ENCODE results near the gene PRPF6.
"Not testable (repeated sequence)": the region's sequence is repeated elsewhere in the genome, so short reads cannot be mapped to it uniquely, and the experiment has no call there.

PRPF6 gene

GRCh38 chr20:64009811-64010387 is 29.0 kb downstream of the PRPF6 start:
- DNase-seq (ENCODE audit: extremely low read depth in 1 of 2, low read depth in 1 of 2) = no peak

GRCh38 chr20:64010711-64011237 is 29.8 kb downstream of the PRPF6 start:
- no peak for DNase-seq (ENCODE audit: extremely low read depth in 1 of 2, low read depth in 1 of 2)

- DNase-seq (ENCODE audit: extremely low read depth in 1 of 2, low read depth in 1 of 2) = no peak
Observed at GRCh38 chr20:64011366-64011779, 30.4 kb downstream of the PRPF6 start.

DNA sequence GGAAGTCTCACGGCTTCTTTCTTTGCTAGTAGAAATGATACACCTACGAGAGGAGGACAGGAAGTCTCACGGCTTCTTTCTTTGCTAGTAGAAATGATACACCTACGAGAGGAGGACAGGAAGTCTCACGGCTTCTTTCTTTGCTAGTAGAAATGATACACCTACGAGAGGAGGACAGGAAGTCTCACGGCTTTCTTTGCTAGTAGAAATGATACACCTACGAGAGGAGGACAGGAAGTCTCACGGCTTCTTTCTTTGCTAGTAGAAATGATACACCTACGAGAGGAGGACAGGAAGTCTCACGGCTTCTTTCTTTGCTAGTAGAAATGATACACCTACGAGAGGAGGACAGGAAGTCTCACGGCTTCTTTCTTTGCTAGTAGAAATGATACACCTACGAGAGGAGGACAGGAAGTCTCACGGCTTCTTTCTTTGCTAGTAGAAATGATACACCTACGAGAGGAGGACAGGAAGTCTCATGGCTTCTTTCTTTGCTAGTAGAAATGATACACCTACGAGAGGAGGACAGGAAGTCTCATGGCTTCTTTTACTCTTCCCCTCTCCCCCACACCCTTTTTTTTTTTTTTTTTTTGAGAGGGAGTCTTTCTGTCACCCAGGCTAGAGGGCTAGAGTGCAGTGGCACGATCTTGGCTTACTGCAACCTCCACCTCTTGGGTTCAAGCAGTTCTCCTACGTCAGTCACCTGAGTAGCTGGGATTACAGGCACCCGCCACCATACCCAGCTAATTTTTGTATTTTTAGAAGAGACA is 31.6 kb downstream of the PRPF6 start:
- not testable (repeated sequence) for DNase-seq (ENCODE audit: extremely low read depth in 1 of 2, low read depth in 1 of 2)

DNA sequence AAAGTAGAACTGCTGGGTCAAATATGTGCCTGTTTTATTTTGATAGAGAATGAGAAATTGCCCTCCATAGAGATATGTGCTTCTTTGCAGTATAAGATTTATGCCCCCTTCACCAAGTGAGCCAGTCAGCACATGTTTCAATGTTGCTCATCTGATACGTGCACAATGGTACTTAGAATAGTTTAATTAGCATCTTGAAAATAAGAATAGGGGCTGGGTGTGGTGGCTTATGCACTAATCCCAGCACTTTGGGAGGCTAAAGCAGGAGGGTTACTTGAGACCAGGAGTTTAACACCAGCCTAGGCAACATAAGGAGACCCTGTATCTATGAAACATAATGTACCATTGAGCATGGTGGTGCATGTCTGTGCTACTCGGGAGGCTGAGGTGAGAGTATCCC is 34.7 kb downstream of the PRPF6 start:
- no peak for DNase-seq (ENCODE audit: extremely low read depth in 1 of 2, low read depth in 1 of 2)

GRCh38 chr20:64021124-64021975 is 40.4 kb downstream of the PRPF6 start:
- DNase-seq (ENCODE audit: extremely low read depth in 1 of 2, low read depth in 1 of 2) = no peak

DNA sequence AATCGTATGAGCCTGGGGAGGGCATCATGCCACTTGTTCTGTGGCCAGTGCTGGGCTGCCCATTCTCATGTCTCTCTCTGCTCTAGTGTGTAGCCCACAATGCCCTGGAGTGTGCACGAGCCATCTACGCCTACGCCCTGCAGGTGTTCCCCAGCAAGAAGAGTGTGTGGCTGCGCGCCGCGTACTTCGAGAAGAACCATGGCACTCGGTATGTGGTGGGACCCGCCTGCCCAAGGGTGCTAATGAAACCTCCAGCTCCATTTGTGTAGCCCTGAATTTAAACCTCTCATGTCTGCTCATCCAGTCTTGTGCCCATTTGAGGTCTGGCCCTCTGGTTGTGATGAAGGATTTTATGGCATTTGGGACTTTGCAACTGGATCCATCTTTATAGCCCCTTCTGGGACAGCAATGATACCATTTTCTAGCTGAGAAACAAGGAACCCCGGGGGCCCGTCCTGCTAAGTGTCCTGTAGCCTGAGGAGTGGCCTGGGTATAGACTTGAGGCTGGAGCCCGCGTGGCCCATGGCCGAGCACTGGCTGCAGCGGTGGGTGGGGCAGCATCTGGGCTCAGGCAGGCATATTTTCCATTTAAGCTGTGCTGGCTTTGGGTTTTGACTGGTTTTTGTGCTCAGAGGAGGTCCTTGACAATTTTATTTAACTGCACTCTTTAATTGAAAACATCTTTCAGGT is 41.9 kb downstream of the PRPF6 start:
- DNase-seq (ENCODE audit: extremely low read depth in 1 of 2, low read depth in 1 of 2) = no peak

GRCh38 chr20:64023361-64024140 is 42.6 kb downstream of the PRPF6 start:
- DNase-seq (ENCODE audit: extremely low read depth in 1 of 2, low read depth in 1 of 2) = no peak

DNA sequence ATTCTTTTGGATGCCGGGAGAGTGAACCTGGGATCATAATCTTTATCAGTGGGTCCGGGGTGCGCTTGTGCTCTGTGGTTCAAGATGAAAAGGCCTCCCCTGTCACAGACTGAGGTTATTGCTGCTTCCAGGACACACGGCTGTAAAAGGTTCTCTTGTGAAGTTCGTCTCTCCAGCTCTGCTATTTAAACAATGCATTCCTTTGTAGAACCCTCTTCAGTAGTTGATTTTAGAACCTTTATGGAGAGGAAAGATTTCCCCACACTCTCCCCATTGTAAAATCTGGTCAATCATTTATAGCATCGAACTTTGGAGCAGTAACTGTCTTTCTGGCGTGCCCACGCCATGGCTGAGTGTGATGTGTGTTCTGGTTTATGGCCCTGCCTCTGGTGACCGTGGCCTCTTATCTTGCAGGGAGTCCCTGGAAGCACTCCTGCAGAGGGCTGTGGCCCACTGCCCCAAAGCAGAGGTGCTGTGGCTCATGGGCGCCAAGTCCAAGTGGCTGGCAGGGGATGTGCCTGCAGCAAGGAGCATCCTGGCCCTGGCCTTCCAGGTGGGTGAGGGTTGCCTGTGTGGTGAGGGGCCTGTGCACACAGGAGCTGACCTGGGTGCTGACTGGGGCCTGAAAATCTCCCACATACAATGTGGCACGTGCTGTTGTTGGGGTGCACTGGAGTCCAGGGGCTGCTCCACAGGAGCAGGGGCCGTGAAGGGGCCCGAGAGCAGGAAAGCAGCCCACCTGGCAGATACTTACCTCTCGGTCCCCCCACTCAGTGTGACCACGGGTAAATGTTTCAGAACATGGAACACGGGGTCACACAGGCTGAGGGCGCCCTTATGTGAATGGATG is 43.4 kb downstream of the PRPF6 start:
- no peak for DNase-seq (ENCODE audit: extremely low read depth in 1 of 2, low read depth in 1 of 2)

GRCh38 chr20:64025101-64025825 is 44.3 kb downstream of the PRPF6 start:
- no peak for DNase-seq (ENCODE audit: extremely low read depth in 1 of 2, low read depth in 1 of 2)

DNA sequence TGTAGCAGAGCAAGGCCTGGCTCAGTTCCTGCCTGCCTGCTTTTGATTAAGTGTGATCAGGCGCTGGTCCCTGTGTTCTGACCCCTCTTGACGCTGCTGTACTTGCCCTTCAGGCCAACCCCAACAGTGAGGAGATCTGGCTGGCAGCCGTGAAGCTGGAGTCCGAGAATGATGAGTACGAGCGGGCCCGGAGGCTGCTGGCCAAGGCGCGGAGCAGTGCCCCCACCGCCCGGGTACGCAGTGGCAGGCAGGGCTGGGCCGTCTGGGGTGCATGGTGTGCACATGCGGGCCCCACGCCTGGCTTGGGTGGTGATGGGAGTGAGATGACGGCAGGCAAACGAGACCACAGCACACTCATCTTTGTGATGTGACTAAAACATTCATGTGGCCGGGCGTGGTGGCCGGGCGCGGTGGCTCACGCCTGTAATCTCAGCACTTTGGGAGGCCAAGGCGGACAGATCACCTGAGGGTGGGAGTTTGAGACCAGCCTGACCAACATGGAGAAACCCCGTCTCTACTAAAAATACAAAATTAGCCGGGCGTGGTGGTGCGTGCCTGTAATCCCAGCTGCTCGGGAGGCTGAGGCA is 45.0 kb downstream of the PRPF6 start:
- DNase-seq (ENCODE audit: extremely low read depth in 1 of 2, low read depth in 1 of 2) = no peak

GRCh38 chr20:64027981-64028685 is 47.2 kb downstream of the PRPF6 start:
- no peak for DNase-seq (ENCODE audit: extremely low read depth in 1 of 2, low read depth in 1 of 2)

- DNase-seq (ENCODE audit: extremely low read depth in 1 of 2, low read depth in 1 of 2) = no peak
Observed at GRCh38 chr20:64029293-64030117, 48.6 kb downstream of the PRPF6 start.

DNA sequence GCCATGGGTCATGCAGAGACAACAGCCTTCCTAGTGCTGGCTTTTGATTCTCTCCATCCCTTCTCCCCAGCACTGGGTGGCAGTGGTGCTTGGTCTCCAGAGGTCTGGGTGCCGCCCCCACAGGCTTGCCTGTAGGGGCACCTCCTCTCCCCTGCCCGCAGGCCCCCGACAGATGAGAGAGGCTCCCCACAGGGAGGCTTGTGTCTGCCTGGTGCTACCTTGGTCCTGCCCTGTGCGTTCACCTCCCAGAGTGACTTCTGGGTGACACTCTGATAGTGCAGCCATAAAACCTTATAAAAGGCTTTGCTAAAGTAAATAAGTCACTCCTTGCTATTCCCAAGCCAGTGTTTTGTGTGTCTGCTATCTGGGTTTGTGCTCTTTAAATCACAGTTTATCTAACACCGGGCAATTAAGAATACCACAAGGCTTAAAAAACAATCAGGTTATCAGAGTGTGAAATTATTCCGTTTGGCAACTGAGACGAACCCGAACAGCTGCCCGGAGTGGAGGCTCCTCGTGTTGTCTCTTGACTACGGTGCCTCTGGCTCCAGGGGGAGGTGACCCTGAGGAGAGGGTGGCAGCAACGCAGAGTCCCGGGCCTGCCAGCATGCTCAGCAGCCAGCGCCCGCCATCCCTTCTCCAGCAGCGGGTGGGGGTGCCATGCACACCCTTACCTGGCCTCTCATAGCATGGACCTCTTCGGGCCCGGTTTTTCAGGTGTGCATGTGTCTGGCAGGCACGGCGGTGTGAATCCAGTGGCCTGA is 49.6 kb downstream of the PRPF6 start:
- DNase-seq (ENCODE audit: extremely low read depth in 1 of 2, low read depth in 1 of 2) = no peak

DNA sequence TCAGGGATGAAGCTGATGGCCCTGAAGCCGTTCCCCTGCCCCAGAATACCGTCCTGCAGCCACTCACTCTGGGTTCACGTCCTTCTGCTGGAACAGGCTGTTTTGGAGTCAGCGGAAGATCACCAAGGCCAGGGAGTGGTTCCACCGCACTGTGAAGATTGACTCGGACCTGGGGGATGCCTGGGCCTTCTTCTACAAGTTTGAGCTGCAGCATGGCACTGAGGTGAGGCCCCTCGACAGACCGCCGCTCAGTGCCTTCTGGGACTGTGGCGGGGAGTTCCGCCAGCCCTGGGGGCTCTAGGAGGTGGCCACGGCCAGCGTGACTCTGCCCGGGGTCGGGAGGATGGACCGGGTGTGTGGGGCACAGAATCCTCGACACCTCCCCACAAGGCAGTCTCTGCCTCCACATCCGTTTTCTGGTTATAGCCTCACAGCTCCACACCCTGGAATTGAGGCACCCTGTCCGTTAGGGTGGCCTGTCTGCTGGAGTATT is 50.9 kb downstream of the PRPF6 start:
- no peak for DNase-seq (ENCODE audit: extremely low read depth in 1 of 2, low read depth in 1 of 2)
